Duodenal mucosa (tissue), 2 donors: Measurements from ENCODE around the gene CBFA2T2.

ENCODE experiments used
- H3K27ac ChIP-seq: one replicate; pipeline ENCODE4 v1.7.0; 2013; ENCODE audit warnings: low read depth, low read length
- H3K27me3 ChIP-seq, 2 donors: one replicate each; pipeline ENCODE4 v1.7.0; 2013; ENCODE audit warnings: low read length in 2 of 2, control low read depth in 1 of 2; ENCODE audit not compliant: insufficient read depth in 2 of 2, control insufficient read depth in 1 of 2
- H3K36me3 ChIP-seq, 2 donors: one replicate each; pipeline ENCODE4 v1.7.0; 2013; ENCODE audit warnings: low read length in 2 of 2, control low read depth in 1 of 2; ENCODE audit not compliant: insufficient read depth in 2 of 2, control insufficient read depth in 1 of 2
- H3K4me1 ChIP-seq, 2 donors: one replicate each; pipeline ENCODE4 v1.7.0; 2013; ENCODE audit warnings: low read length in 2 of 2, control low read depth in 1 of 2; ENCODE audit not compliant: insufficient read depth in 2 of 2, control insufficient read depth in 1 of 2
- H3K4me3 ChIP-seq, 2 donors: one replicate each; pipeline ENCODE4 v1.7.0; 2013; ENCODE audit warnings: low read length in 2 of 2, low read depth in 1 of 2
- H3K9ac ChIP-seq, 2 donors: one replicate each; pipeline ENCODE4 v1.7.0; 2013; ENCODE audit warnings: low read length in 2 of 2, low read depth in 1 of 2
- H3K9me3 ChIP-seq, 2 donors: one replicate each; pipeline ENCODE4 v1.7.0; 2013; ENCODE audit warnings: low read length in 2 of 2, control low read depth in 1 of 2; ENCODE audit not compliant: control insufficient read depth in 1 of 2

Gene CBFA2T2

GRCh38 chr20:33648396-33649004, 158.6 kb downstream of the CBFA2T2 start:
- H3K36me3 ChIP-seq: peaks cover 15 to 26% of the 10 kb centered on the region in 2 donors
- H3K9me3 ChIP-seq: no peaks in the 10 kb centered on the region
- no peaks in the 10 kb centered on the region for H3K27me3 ChIP-seq
- H3K9ac ChIP-seq: no peak overlapping the region
- no peak overlapping the region for H3K27ac ChIP-seq
- peaks cover 20 to 24% of the 10 kb centered on the region in 2 donors for H3K4me1 ChIP-seq
- no peak overlapping the region for H3K4me3 ChIP-seq

- no peak overlapping the region for H3K27ac ChIP-seq
- no peaks in the 10 kb centered on the region for H3K27me3 ChIP-seq
- no peak overlapping the region for H3K4me3 ChIP-seq
- H3K9ac ChIP-seq: no peak overlapping the region
- H3K9me3 ChIP-seq: no peaks in the 10 kb centered on the region
- H3K36me3 ChIP-seq: peaks cover 15 to 21% of the 10 kb centered on the region in 2 donors
- H3K4me1 ChIP-seq: peaks cover 28 to 32% of the 10 kb centered on the region in 2 donors
These were observed 159.3 kb downstream of the CBFA2T2 start for GRCh38 chr20:33649201-33649681.

- no peak overlapping the region for H3K27ac ChIP-seq
- no peak overlapping the region for H3K4me3 ChIP-seq
- H3K36me3 ChIP-seq: peaks cover 6 to 11% of the 10 kb centered on the region in 2 donors
- H3K27me3 ChIP-seq: no peaks in the 10 kb centered on the region
- no peaks in the 10 kb centered on the region for H3K9me3 ChIP-seq
- H3K4me1 ChIP-seq: peaks cover 33 to 41% of the 10 kb centered on the region in 2 donors
- H3K9ac ChIP-seq: no peak overlapping the region
These were observed 160.3 kb downstream of the CBFA2T2 start for GRCh38 chr20:33650111-33650752.

GRCh38 chr20:33650753-33651561, 161.1 kb downstream of the CBFA2T2 start:
- no peaks in the 10 kb centered on the region for H3K27me3 ChIP-seq
- H3K4me3 ChIP-seq: no peak overlapping the region
- no peak overlapping the region for H3K9ac ChIP-seq
- H3K9me3 ChIP-seq: no peaks in the 10 kb centered on the region
- peaks cover 0 to 5% of the 10 kb centered on the region in 2 donors for H3K36me3 ChIP-seq
- H3K27ac ChIP-seq: no peak overlapping the region
- H3K4me1 ChIP-seq: peaks cover 33 to 44% of the 10 kb centered on the region in 2 donors

- no peaks in the 10 kb centered on the region for H3K27me3 ChIP-seq
- H3K27ac ChIP-seq: no peak overlapping the region
- H3K9ac ChIP-seq: peak overlapping the region in 1 of 2 donors; percentile 25
- no peaks in the 10 kb centered on the region for H3K9me3 ChIP-seq
- H3K36me3 ChIP-seq: peaks cover 2 to 3% of the 10 kb centered on the region in 2 donors
- H3K4me1 ChIP-seq: peaks cover 33 to 44% of the 10 kb centered on the region in 2 donors
- H3K4me3 ChIP-seq: peak overlapping the region in 1 of 2 donors; percentile 0
These were observed 161.7 kb downstream of the CBFA2T2 start for GRCh38 chr20:33651562-33652048.

GRCh38 chr20:33653218-33653899, 163.5 kb downstream of the CBFA2T2 start:
- H3K9me3 ChIP-seq: no peaks in the 10 kb centered on the region
- peak overlapping the region in 1 of 2 donors; percentile 21 for H3K9ac ChIP-seq
- H3K27me3 ChIP-seq: no peaks in the 10 kb centered on the region
- peaks cover 7 to 15% of the 10 kb centered on the region in 2 donors for H3K36me3 ChIP-seq
- no peak overlapping the region for H3K27ac ChIP-seq
- peaks cover 33 to 44% of the 10 kb centered on the region in 2 donors for H3K4me1 ChIP-seq
- peak overlapping the region; percentile 14 to 38 for H3K4me3 ChIP-seq

- Histone ChIP-seq H3K27ac (peak overlapping the region; percentile 51), H3K4me3 (peak overlapping the region; percentile 14 to 38), H3K9ac (peak overlapping the region; percentile 1 to 44), H3K27me3 (no peaks in the 10 kb centered on the region), H3K4me1 (peaks cover 33 to 44% of the 10 kb centered on the region in 2 donors), H3K9me3 (no peaks in the 10 kb centered on the region), H3K36me3 (peaks cover 7 to 20% of the 10 kb centered on the region in 2 donors)
These were observed 164.2 kb downstream of the CBFA2T2 start for GRCh38 chr20:33653900-33654596.

GRCh38 chr20:33654680-33655161, 164.8 kb downstream of the CBFA2T2 start:
- H3K27me3 ChIP-seq: no peaks in the 10 kb centered on the region
- H3K36me3 ChIP-seq: peaks cover 7 to 27% of the 10 kb centered on the region in 2 donors
- H3K4me3 ChIP-seq: no peak overlapping the region
- H3K4me1 ChIP-seq: peaks cover 28 to 41% of the 10 kb centered on the region in 2 donors
- no peaks in the 10 kb centered on the region for H3K9me3 ChIP-seq
- H3K27ac ChIP-seq: peak overlapping the region; percentile 51
- peak overlapping the region in 1 of 2 donors; percentile 44 for H3K9ac ChIP-seq

GRCh38 chr20:33655164-33655563, 165.3 kb downstream of the CBFA2T2 start:
- H3K27ac ChIP-seq: no peak overlapping the region
- H3K9me3 ChIP-seq: no peaks in the 10 kb centered on the region
- H3K4me1 ChIP-seq: peaks cover 28 to 41% of the 10 kb centered on the region in 2 donors
- H3K36me3 ChIP-seq: peaks cover 7 to 32% of the 10 kb centered on the region in 2 donors
- peak overlapping the region in 1 of 2 donors; percentile 44 for H3K9ac ChIP-seq
- no peaks in the 10 kb centered on the region for H3K27me3 ChIP-seq
- H3K4me3 ChIP-seq: no peak overlapping the region
